Mucosa of descending colon (tissue), 3 donors: ENCODE measurements around the gene UBE3B. TPM values are rescaled to one million over a fixed set of nuclear protein-coding genes. Genes with fewer than 3 reads are reported as not detected.

ENCODE experiments used
- ATAC-seq: fragments of 200-7000 bp; cut with Tn5 transposase; one replicate; pipeline ENCODE4 v1.9.1; 2020; ENCODE audit warnings: mild to moderate bottlenecking, moderate library complexity
- DNase-seq, 3 donors: peaks; one replicate each; pipeline ENCODE4 v3.0.0-alpha.2; 2020
- H3K36me3 ChIP-seq: fragments of 200-600 bp; one replicate; pipeline ENCODE4 v1.8.0; 2021; ENCODE audit warnings: low read depth, mild to moderate bottlenecking
- H3K4me1 ChIP-seq: fragments of 200-600 bp; one replicate; pipeline ENCODE4 v1.8.0; 2021; ENCODE audit warnings: low read depth, mild to moderate bottlenecking
- H3K4me3 ChIP-seq: fragments of 200-600 bp; one replicate; pipeline ENCODE4 v1.8.0; 2021; ENCODE audit warnings: mild to moderate bottlenecking
- H3K9me3 ChIP-seq: fragments of 200-600 bp; one replicate; pipeline ENCODE4 v1.8.0; 2021; ENCODE audit warnings: mild to moderate bottlenecking
- CTCF ChIP-seq: fragments of 200-600 bp; IDR thresholded peaks from one replicate; pipeline ENCODE4 v1.8.0; 2022; ENCODE audit warnings: antibody characterized with exemption, mild to moderate bottlenecking
- intact Hi-C, 2 donors: fragments of 100-400 bp; cut with DNase I in 1 of 2; cut with micrococcal nuclease in 1 of 2; formaldehyde crosslinking; loops; one replicate each; pipeline versions ENCODE4 v1.11.0 to v1.11.1; 2022; cut with DNase I, micrococcal nuclease
- total RNA-seq, 3 donors: library from RNA; stranded (reverse); fragmentation: NEBNext Ultra II Directional in 2 of 3; extraction: Animal tissue kit (Norgen Biotek cat#: 25700) in 2 of 3; gene quantifications; one replicate each; pipeline versions ENCODE4 v1.2.1 to v1.2.4, GENCODE V29; 2021 to 2023
- donor health status: DM: no; HTN: no; CAD: no; lungs with moderate emphysema.
- donor health status: DM: no; HTN: no; CAD: no.
- donor health status: DM: no; HTN: yes; CAD: no.

Gene UBE3B
- total RNA-seq, 3 donors from 2014 or later, result 52.5 to 62.3 (median 54.6) TPM

- DNase-seq (no peak), ATAC-seq (no peak)
- Histone ChIP-seq H3K4me1 (peaks cover 8% of the 10 kb centered on the region), H3K9me3 (no peaks in the 10 kb centered on the region), H3K4me3 (no peak overlapping the region), H3K36me3 (no peaks in the 10 kb centered on the region)
- no peak for TF ChIP-seq CTCF
- intact Hi-C loops, result no loop called here
Measured at GRCh38 chr12:109559601-109560000, 82.2 kb downstream of the UBE3B start.

GRCh38 chr12:109560867-109561710 is 83.7 kb downstream of the UBE3B start:
- Histone ChIP-seq H3K4me1 (peaks cover 8% of the 10 kb centered on the region), H3K36me3 (no peaks in the 10 kb centered on the region), H3K9me3 (no peaks in the 10 kb centered on the region), H3K4me3 (no peak overlapping the region)
- ATAC-seq, result no peak
- no peak for DNase-seq
- TF ChIP-seq CTCF, result no peak
- intact Hi-C loops, result no loop called here

- no peaks in the 10 kb centered on the region for H3K36me3 ChIP-seq
Measured at GRCh38 chr12:109561711-109562030, 84.2 kb downstream of the UBE3B start.

GRCh38 chr12:109562871-109563270 is 85.4 kb downstream of the UBE3B start:
- intact Hi-C loops, result no loop called here
- ATAC-seq (no peak), DNase-seq (no peak)
- no peak overlapping the region for H3K4me3 ChIP-seq
- no peak for TF ChIP-seq CTCF
- H3K36me3 ChIP-seq, result no peaks in the 10 kb centered on the region
- H3K4me1 ChIP-seq, result peaks cover 8% of the 10 kb centered on the region
- no peaks in the 10 kb centered on the region for H3K9me3 ChIP-seq

More at GRCh38 chr12:109561711-109562030, 84.2 kb downstream of the UBE3B start:
- TF ChIP-seq CTCF, result no peak
- no peak overlapping the region for H3K4me3 ChIP-seq
- H3K9me3 ChIP-seq, result no peaks in the 10 kb centered on the region
- ATAC-seq, result no peak
- intact Hi-C loops, result no loop called here
- peaks cover 8% of the 10 kb centered on the region for H3K4me1 ChIP-seq
- DNase-seq, result no peak

GRCh38 chr12:109563291-109564284 is 86.2 kb downstream of the UBE3B start:
- no peaks in the 10 kb centered on the region for H3K9me3 ChIP-seq
- intact Hi-C loops, result no loop called here
- H3K4me3 ChIP-seq, result no peak overlapping the region
- H3K4me1 ChIP-seq, result peaks cover 3% of the 10 kb centered on the region
- H3K36me3 ChIP-seq, result no peaks in the 10 kb centered on the region
- no peak for TF ChIP-seq CTCF
- DNase-seq, result no peak
- no peak for ATAC-seq
